WTC11 (cell line): ENCODE data around the gene CUL4A. TPM values are rescaled to one million over a fixed set of nuclear protein-coding genes. Genes with fewer than 3 reads are reported as not detected.

Experiments
- ATAC-seq: fragments of 200-7000 bp; cut with Tn5 transposase; 2 replicates; pipeline ENCODE4 v1.10.0; 2021; ENCODE audit warnings: mild to moderate bottlenecking, moderate library complexity
- CTCF ChIA-PET: fragments of 300-600 bp; sonication (Branson Sonifier 250); formaldehyde crosslinking; loops from one replicate; lab custom pipeline; 2021; ENCODE audit warnings: antibody characterized with exemption; lab: Charles Lee
- POLR2A ChIA-PET: fragments of 350-600 bp; sonication (Branson Sonifier 250); formaldehyde crosslinking; loops from one replicate; lab custom pipeline; 2021; ENCODE audit warnings: antibody characterized with exemption; lab: Charles Lee
- DNase-seq: peaks from one replicate; pipeline ENCODE4 v3.0.0; 2021; ENCODE audit warnings: low spot score
- H3K27ac Mint-ChIP-seq: 2 replicates; pipeline ENCODE4 v1.8.0; 2021; ENCODE audit warnings: mixed read lengths
- H3K27me3 Mint-ChIP-seq: 2 replicates; pipeline ENCODE4 v1.8.0; 2021; ENCODE audit warnings: low read depth, mild to moderate bottlenecking, moderate library complexity, mixed read lengths
- H3K36me3 Mint-ChIP-seq: 2 replicates; pipeline ENCODE4 v1.8.0; 2021; ENCODE audit warnings: mixed read lengths
- H3K4me1 Mint-ChIP-seq: 2 replicates; pipeline ENCODE4 v1.8.0; 2022; ENCODE audit warnings: mixed read lengths
- H3K4me3 Mint-ChIP-seq: 2 replicates; pipeline ENCODE4 v1.8.0; 2021; ENCODE audit warnings: mild to moderate bottlenecking, moderate library complexity, mixed read lengths
- H3K9me3 Mint-ChIP-seq: 2 replicates; pipeline ENCODE4 v1.8.0; 2021; ENCODE audit warnings: mixed read lengths
- ATF1 ChIP-seq: sonication (generic); formaldehyde crosslinking; IDR thresholded peaks from 2 replicates; pipeline ENCODE4 v1.8.1; 2023; ENCODE audit warnings: mild to moderate bottlenecking, moderate library complexity, missing genetic modification reagents
- E2F4 ChIP-seq: sonication (generic); formaldehyde crosslinking; IDR thresholded peaks from 2 replicates; pipeline ENCODE4 v1.8.1; 2022; ENCODE audit warnings: low read depth, mild to moderate bottlenecking, moderate library complexity, missing genetic modification reagents, borderline replicate concordance
- ELF4 ChIP-seq: sonication (generic); formaldehyde crosslinking; IDR thresholded peaks from 2 replicates; pipeline ENCODE4 v1.8.1; 2022; ENCODE audit warnings: low read depth, mild to moderate bottlenecking, moderate library complexity, missing genetic modification reagents
- EMX1 ChIP-seq: fragments of 250-450 bp; sonication (Bioruptor Pico); IDR thresholded peaks from 2 replicates; pipeline ENCODE4 v1.8.0; 2021; ENCODE audit warnings: mild to moderate bottlenecking
- GTF2I ChIP-seq: fragments of 250-450 bp; sonication (Bioruptor Pico); conservative IDR thresholded peaks from 2 replicates; pipeline ENCODE4 v1.4.0; 2021; ENCODE audit warnings: mild to moderate bottlenecking
- IRF2 ChIP-seq: sonication (generic); formaldehyde crosslinking; IDR thresholded peaks from 2 replicates; pipeline ENCODE4 v1.8.0; 2022; ENCODE audit warnings: low read depth, missing genetic modification reagents, borderline replicate concordance
- JAZF1 ChIP-seq: fragments of 250-450 bp; sonication (Bioruptor Pico); IDR thresholded peaks from 2 replicates; pipeline ENCODE4 v1.9.0; 2021; ENCODE audit warnings: moderate library complexity, mild to moderate bottlenecking, inconsistent platforms
- MLX ChIP-seq: sonication (generic); formaldehyde crosslinking; IDR thresholded peaks from 2 replicates; pipeline ENCODE4 v1.8.1; 2023; ENCODE audit warnings: mild to moderate bottlenecking, missing genetic modification reagents, moderate library complexity
- MXD4 ChIP-seq: fragments of 250-450 bp; sonication (Bioruptor Pico); IDR thresholded peaks from 2 replicates; pipeline ENCODE4 v1.8.0; 2021; ENCODE audit warnings: mild to moderate bottlenecking, moderate library complexity, borderline replicate concordance
- MYBL2 ChIP-seq: sonication (generic); formaldehyde crosslinking; IDR thresholded peaks from 2 replicates; pipeline ENCODE4 v1.8.1; 2023; ENCODE audit warnings: mild to moderate bottlenecking, moderate library complexity, missing genetic modification reagents
- NFYB ChIP-seq: sonication (generic); formaldehyde crosslinking; conservative IDR thresholded peaks from 2 replicates; pipeline ENCODE4 v1.8.0; 2022; ENCODE audit warnings: low read depth, missing genetic modification reagents
- NR1H2 ChIP-seq: sonication (generic); formaldehyde crosslinking; IDR thresholded peaks from 2 replicates; pipeline ENCODE4 v1.9.0; 2021; ENCODE audit warnings: mild to moderate bottlenecking, moderate library complexity, missing genetic modification reagents
- NR2C2 ChIP-seq: sonication (generic); formaldehyde crosslinking; IDR thresholded peaks from 2 replicates; pipeline ENCODE4 v1.8.0; 2022; ENCODE audit warnings: mild to moderate bottlenecking, missing genetic modification reagents
- SP1 ChIP-seq: sonication (generic); formaldehyde crosslinking; conservative IDR thresholded peaks from 2 replicates; pipeline ENCODE4 v1.8.1; 2022; ENCODE audit warnings: missing genetic modification reagents
- TP53 ChIP-seq: sonication (generic); formaldehyde crosslinking; IDR thresholded peaks from 2 replicates; pipeline ENCODE4 v1.8.1; 2023; ENCODE audit warnings: mild to moderate bottlenecking, missing genetic modification reagents
- ZBTB43 ChIP-seq: sonication (generic); formaldehyde crosslinking; IDR thresholded peaks from 2 replicates; pipeline ENCODE4 v1.8.1; 2023; ENCODE audit warnings: mild to moderate bottlenecking, missing genetic modification reagents
- ZNF219 ChIP-seq: sonication (generic); formaldehyde crosslinking; IDR thresholded peaks from 2 replicates; pipeline ENCODE4 v1.8.0; 2023; ENCODE audit warnings: missing genetic modification reagents, mild to moderate bottlenecking, borderline replicate concordance
- ZNF396 ChIP-seq: fragments of 250-450 bp; sonication (Bioruptor Pico); IDR thresholded peaks from 2 replicates; pipeline ENCODE4 v1.8.0; 2021; ENCODE audit warnings: mild to moderate bottlenecking, moderate library complexity, borderline replicate concordance
- ZNF671 ChIP-seq: fragments of 250-450 bp; sonication (Bioruptor Pico); IDR thresholded peaks from 2 replicates; pipeline ENCODE4 v1.8.0; 2021; ENCODE audit warnings: mild to moderate bottlenecking
- ZSCAN18 ChIP-seq: fragments of 250-450 bp; sonication (Bioruptor Pico); IDR thresholded peaks from 2 replicates; pipeline ENCODE4 v2.1.2; 2022; ENCODE audit warnings: mild to moderate bottlenecking, moderate library complexity
- total RNA-seq: library from RNA; stranded (reverse); gene quantifications from 3 replicates; pipeline ENCODE4 v1.2.3, GENCODE V29; 2021
- TF ChIP-seq, protein P1 (sequence below): sonication (generic); formaldehyde crosslinking; conservative IDR thresholded peaks from 2 replicates; pipeline ENCODE4 v1.8.1; 2023; ENCODE audit warnings: mild to moderate bottlenecking, low read depth, missing genetic modification reagents, moderate library complexity
- TF ChIP-seq, protein P2 (sequence below): sonication (generic); formaldehyde crosslinking; IDR thresholded peaks from 2 replicates; pipeline ENCODE4 v1.8.0; 2022; ENCODE audit warnings: mild to moderate bottlenecking, missing genetic modification reagents
- TF ChIP-seq, protein P3 (sequence below): sonication (generic); formaldehyde crosslinking; IDR thresholded peaks from 2 replicates; pipeline ENCODE4 v1.8.1; 2023; ENCODE audit warnings: mild to moderate bottlenecking, missing genetic modification reagents, borderline replicate concordance

Gene CUL4A
- total RNA-seq, 1 experiment from 2014 or later, result 99.9 TPM

DNA sequence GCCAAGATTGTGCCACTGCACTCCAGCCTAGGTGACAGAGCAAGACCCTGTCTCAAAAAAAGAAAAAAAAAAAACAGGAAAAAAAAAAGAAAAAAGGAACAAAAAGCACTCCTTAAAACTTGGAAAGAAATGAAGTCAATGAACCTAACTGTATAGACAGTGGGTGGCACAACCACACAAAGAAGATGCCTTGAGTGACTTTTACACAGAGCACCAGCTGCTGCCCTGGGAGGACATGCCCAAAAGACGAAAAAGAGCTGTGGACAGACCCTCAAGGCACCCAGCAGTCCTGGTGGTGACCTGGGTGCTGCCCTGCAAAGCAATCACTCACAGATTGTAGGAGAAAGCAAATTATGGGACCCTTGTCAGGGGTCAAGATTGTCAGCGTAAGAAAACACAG, 81.7 kb downstream of the CUL4A start (continued):
- TF ChIP-seq ZNF396 (no peak), ELF4 (no peak), GTF2I (CRISPR knock-in tag) (no peak), NR1H2 (no peak), ZNF671 (CRISPR knock-in tag) (no peak), TP53 (no peak), SP1 (no peak), MXD4 (CRISPR knock-in tag) (no peak)

DNA sequence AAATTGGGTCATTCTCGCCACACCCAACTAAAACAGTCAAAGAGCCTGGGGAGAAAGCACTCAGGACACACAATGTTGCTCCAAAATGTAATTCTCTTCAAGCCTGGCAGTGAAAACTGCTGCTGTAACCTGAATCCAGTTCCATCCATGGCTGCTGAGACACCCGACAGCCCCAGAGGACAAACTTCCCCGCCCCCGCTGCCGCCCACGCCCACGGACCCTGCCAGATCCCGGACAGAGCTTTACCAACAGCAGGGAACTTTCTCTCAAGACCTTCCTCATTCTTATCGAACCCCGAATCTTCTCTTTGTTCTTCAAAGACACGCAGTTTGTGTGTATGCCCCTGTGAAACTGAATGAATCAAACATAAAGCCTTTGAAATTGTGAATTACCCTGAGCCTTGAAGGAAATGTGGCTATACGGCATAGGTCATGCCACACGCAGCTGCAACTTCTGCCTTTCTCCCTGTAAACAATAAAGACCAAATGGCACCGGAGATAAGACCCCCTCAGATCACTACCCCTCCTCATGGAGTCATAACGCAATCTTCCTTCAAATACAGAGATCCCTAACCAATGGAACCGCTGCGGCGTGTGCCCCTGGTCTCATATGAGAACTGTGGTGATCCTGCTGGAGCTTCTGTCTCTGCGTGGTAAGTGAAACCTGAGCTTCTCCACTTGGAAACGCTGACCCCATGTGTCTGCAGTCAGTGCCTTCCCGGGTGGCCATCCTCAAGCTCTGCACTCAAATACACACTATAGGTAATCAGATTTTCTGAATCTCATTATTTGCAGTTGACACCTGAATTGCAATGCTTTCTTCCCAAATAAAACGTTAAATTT, 82.8 kb downstream of the CUL4A start:
- H3K27me3 Mint-ChIP-seq, result peaks cover 67% of the 10 kb centered on the region
- CTCF ChIA-PET, result interaction anchor here (0.7 to 0.9 kb wide), 3 partner anchors 16 to 81 kb away, joined by 3 to 6 read pairs (median 4); no protein-coding TSS in a partner anchor
- peaks cover 19% of the 10 kb centered on the region for H3K4me1 Mint-ChIP-seq
- ATAC-seq (peak; percentile 53), DNase-seq (no peak)
- peaks cover 28% of the 10 kb centered on the region for H3K9me3 Mint-ChIP-seq
- no peak overlapping the region for H3K27ac Mint-ChIP-seq
- POLR2A ChIA-PET, result interaction anchor here (0.7 kb wide), 1 partner anchor 156 kb away, joined by 5 read pairs; no protein-coding TSS in a partner anchor
- H3K36me3 Mint-ChIP-seq, result no peaks in the 10 kb centered on the region; the same call in 1 of the 2 replicates
- H3K4me3 Mint-ChIP-seq, result peak overlapping the region; percentile 23
- no peak for TF ChIP-seq NFYB (CRISPR knock-in tag)
- no peak for TF ChIP-seq ZNF671 (CRISPR knock-in tag)
- no peak for TF ChIP-seq MLX (CRISPR knock-in tag)
- TF ChIP-seq ZNF219 (CRISPR knock-in tag), result no peak
- TF ChIP-seq, protein P1, sequence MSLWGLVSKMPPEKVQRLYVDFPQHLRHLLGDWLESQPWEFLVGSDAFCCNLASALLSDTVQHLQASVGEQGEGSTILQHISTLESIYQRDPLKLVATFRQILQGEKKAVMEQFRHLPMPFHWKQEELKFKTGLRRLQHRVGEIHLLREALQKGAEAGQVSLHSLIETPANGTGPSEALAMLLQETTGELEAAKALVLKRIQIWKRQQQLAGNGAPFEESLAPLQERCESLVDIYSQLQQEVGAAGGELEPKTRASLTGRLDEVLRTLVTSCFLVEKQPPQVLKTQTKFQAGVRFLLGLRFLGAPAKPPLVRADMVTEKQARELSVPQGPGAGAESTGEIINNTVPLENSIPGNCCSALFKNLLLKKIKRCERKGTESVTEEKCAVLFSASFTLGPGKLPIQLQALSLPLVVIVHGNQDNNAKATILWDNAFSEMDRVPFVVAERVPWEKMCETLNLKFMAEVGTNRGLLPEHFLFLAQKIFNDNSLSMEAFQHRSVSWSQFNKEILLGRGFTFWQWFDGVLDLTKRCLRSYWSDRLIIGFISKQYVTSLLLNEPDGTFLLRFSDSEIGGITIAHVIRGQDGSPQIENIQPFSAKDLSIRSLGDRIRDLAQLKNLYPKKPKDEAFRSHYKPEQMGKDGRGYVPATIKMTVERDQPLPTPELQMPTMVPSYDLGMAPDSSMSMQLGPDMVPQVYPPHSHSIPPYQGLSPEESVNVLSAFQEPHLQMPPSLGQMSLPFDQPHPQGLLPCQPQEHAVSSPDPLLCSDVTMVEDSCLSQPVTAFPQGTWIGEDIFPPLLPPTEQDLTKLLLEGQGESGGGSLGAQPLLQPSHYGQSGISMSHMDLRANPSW (CRISPR knock-in tag), result no peak
- TF ChIP-seq ZBTB43 (CRISPR knock-in tag), result no peak
- TF ChIP-seq, protein P2, sequence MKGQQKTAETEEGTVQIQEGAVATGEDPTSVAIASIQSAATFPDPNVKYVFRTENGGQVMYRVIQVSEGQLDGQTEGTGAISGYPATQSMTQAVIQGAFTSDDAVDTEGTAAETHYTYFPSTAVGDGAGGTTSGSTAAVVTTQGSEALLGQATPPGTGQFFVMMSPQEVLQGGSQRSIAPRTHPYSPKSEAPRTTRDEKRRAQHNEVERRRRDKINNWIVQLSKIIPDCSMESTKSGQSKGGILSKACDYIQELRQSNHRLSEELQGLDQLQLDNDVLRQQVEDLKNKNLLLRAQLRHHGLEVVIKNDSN (CRISPR knock-in tag), result no peak
- no peak for TF ChIP-seq IRF2
- TF ChIP-seq ZSCAN18 (CRISPR knock-in tag), result no peak
- no peak for TF ChIP-seq SP1
- TF ChIP-seq ATF1 (CRISPR knock-in tag), result no peak
- no peak for TF ChIP-seq E2F4
- no peak for TF ChIP-seq NR2C2 (CRISPR knock-in tag)
- no peak for TF ChIP-seq MYBL2 (CRISPR knock-in tag)
- TF ChIP-seq EMX1 (CRISPR knock-in tag), result no peak
- TF ChIP-seq, protein P3, sequence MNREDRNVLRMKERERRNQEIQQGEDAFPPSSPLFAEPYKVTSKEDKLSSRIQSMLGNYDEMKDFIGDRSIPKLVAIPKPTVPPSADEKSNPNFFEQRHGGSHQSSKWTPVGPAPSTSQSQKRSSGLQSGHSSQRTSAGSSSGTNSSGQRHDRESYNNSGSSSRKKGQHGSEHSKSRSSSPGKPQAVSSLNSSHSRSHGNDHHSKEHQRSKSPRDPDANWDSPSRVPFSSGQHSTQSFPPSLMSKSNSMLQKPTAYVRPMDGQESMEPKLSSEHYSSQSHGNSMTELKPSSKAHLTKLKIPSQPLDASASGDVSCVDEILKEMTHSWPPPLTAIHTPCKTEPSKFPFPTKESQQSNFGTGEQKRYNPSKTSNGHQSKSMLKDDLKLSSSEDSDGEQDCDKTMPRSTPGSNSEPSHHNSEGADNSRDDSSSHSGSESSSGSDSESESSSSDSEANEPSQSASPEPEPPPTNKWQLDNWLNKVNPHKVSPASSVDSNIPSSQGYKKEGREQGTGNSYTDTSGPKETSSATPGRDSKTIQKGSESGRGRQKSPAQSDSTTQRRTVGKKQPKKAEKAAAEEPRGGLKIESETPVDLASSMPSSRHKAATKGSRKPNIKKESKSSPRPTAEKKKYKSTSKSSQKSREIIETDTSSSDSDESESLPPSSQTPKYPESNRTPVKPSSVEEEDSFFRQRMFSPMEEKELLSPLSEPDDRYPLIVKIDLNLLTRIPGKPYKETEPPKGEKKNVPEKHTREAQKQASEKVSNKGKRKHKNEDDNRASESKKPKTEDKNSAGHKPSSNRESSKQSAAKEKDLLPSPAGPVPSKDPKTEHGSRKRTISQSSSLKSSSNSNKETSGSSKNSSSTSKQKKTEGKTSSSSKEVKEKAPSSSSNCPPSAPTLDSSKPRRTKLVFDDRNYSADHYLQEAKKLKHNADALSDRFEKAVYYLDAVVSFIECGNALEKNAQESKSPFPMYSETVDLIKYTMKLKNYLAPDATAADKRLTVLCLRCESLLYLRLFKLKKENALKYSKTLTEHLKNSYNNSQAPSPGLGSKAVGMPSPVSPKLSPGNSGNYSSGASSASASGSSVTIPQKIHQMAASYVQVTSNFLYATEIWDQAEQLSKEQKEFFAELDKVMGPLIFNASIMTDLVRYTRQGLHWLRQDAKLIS, result no peak
- TF ChIP-seq JAZF1, result no peak
